Stimulated activated CD8-positive, alpha-beta memory T cell treated with anti-CD3 and anti-CD28 coated beads, Interleukin-12 subunit alpha, Interleukin-12 subunit beta, amount 100 ng/mL, for 4 hours (primary cell): ENCODE data around the gene WNT5A.
"Not testable (repeated sequence)": the region's sequence is repeated elsewhere in the genome, so short reads cannot be mapped to it uniquely, and the experiment has no call there.

Experiments used
- DNase-seq: peaks from one replicate; pipeline ENCODE4 v3.0.0-alpha.2; 2020; ENCODE audit warnings: low read depth

Gene WNT5A

DNA sequence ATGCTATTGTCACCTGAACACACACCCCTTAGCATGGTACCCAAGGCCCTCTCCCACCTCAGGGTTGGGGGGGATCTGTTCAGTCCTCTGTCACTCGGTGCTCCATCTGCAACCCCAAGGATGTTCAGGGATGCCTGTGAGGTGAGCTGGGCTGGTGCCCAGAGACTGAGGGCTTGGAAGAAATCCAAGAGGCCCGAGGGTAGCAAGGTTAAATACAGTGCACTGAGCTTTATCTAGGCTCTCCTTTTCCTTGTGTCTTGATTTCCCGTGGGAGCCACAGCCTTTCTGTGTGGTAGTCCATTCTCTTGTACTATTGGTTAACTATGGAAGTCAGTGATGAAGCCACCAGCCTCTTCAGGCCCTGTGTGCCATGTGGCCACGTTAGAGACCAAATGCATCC, 18.7 kb upstream of the WNT5A start:
- DNase-seq = no peak

DNA sequence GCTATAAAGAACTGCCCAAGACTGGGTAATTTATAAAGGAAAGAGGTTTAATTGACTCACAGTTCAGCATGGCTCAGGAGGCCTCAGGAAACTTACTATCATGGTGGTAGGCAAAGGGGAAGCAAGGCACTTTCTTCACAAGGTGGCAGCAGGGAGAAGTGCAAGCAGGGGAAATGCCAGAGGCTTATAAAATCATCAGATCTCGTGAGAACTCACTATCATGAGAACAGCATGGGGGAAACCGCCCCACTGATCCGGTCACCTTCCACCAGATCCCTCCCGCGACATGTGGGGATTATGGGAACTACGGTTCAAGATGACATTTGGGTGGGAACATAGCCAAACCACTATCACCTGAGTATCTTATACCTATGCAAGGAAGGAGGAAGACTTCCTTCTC, 18.0 kb upstream of the WNT5A start:
- DNase-seq = not testable (repeated sequence)

- DNase-seq = no peak
Observed at GRCh38 chr3:55501905-55502304, 14.8 kb upstream of the WNT5A start.

GRCh38 chr3:55500555-55501330, 13.6 kb upstream of the WNT5A start:
- no peak for DNase-seq

DNA sequence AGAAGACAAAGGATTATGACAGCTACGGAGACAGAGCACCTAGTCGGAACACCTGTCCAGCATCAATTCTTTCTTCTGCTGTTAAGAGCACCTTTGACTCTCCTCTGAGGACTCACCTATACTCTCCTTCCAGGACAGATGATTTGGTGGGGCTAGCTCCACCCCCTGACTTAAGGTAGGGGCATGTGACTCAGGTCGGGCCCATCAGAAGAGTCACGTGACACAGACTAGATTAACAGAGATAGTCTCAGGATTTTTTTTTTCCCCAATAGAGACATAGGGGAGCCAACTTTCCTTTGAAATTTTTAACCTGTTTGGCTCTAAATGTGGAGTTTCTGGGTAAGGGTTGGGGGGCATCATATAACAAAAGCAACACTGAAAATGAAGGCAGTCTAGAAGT, 11.4 kb upstream of the WNT5A start:
- DNase-seq = no peak

DNA sequence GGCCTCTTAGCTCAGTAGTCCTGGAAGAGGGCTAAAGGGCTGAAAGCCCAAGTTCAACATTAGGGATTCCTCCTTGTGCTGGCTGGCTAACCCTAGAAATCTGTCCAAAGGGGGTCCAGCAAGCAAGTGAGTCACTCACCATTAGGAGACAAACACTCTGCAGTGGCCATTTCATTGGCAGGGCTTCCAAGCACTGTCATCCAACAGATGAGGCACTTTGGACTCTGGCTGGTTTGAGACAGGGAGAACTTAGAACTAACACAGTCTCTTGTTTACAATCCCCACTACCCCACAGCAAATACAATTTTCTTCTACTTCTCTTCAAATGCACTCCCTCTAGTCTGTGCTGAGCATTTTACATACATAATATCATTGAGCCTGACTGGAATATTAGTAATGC, 10.1 kb upstream of the WNT5A start:
- no peak for DNase-seq

GRCh38 chr3:55494976-55495375, 7.9 kb upstream of the WNT5A start:
- no peak for DNase-seq

- no peak for DNase-seq
Observed at GRCh38 chr3:55492976-55493375, 5.9 kb upstream of the WNT5A start.

DNA sequence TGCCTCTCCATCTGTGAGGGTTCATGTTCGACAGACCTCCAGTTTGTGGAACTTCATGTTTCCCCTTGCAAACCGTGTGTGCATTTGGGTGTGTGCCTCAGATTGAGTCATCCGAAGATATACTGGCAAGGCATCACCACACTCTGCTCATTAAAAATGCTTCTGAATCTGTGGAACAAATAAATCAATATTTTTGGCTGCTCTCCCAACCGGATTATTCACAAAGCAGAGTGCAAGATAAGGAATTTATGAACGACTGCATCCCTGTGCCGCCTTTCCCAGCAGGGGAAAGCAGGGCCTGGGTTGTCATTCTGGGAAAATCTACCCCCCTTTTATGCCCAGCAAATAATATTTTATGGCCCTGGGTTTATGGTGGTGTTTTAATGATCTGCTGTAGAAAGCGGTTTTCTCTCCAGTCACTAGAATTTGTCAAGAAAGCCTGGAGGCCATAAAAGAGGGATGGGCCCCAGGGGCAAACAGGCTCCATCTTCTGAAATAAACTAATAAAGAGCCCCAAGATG, 4.2 kb upstream of the WNT5A start:
- no peak for DNase-seq

GRCh38 chr3:55490276-55490913, 3.3 kb upstream of the WNT5A start:
- no peak for DNase-seq

DNA sequence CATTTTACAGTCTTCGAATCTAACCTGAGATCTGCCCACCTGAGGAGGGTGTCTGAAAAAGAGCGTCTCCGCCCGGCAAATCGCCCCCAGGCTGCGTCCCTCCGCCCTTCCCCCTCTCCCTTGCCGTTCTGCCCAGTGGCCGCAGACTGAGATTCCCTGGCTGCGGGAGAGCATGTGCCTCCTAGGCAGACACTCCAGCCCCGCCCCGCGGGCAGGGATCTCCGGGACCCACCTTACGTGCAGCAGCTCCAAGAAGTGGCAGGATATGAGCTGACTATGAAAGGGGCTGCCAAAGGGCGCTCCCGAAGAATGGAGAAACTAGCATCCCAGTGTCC, 2.7 kb upstream of the WNT5A start:
- DNase-seq = no peak

DNA sequence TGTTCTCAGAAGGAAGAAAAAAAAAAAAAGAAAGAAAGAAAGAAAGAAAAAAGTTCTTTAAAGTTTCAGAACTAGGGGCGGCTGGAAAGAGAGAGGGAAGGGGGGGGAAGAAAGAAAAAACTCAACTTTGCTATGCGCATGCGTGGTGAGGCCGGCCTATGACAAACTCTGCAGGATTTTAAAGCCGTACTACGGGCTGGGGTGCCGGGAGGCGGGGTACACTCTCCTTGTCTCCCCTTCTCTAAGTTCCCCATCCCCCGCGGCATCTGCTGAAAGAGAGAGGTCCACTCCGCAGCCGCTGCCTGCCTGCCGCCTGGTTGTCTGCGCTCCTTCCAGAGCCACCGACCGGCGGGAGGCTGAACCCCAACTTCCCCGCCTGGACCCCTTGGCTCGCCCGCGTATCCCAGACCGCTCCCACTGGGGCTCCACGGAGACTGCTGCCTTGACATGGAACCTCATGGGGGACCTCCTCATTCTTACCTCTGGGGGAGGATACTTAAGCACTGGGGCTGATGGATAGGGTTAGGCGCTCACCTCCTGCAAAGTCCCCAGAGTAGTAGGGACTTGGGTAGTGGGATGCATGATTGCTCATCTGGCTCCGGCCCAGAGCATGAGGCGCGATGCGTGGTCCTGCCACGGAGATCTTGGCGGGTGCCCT, 1.4 kb upstream of the WNT5A start:
- DNase-seq = no peak

DNA sequence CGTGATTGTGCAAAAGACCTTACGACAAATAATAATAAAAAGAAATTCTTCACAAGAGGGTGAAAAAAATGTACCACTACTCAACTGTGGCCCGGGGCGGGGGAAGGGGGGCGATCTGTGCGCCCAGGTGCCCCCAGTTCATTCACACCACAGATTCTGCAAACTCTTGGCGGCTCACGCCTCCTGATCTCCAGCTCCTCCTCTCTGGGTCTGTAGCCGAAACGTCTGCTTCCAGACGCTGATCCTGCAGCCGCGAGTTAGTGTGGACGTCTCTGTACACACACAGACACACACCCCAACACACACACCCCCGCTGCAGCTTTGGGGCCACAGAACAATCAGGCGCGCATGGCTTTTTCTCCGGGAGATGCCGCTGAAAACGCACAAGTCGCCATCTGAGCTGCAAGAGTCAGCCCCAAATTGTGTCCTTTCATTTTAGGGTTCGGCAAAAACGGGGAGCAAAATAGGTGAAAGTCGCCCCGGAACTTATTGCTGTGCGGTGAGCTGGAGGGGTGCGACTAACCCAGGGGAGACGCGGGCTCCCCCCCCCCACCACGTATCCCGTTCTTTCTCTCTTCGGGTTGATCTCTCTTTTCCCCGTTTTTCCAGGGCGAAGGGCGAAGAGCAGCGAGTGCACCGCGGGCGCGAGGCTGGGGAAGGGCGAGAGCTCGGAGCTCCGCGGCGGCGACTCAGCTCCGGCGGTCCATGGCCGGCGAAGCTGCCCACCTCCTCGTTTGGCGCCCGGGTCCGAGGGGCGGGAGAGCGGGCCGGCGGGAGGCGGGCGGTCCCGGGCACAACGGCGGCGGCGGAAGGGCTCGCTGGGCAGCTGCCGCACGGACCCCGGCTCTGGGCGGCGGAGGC, 505 bp upstream of the WNT5A start:
- DNase-seq = no peak

DNA sequence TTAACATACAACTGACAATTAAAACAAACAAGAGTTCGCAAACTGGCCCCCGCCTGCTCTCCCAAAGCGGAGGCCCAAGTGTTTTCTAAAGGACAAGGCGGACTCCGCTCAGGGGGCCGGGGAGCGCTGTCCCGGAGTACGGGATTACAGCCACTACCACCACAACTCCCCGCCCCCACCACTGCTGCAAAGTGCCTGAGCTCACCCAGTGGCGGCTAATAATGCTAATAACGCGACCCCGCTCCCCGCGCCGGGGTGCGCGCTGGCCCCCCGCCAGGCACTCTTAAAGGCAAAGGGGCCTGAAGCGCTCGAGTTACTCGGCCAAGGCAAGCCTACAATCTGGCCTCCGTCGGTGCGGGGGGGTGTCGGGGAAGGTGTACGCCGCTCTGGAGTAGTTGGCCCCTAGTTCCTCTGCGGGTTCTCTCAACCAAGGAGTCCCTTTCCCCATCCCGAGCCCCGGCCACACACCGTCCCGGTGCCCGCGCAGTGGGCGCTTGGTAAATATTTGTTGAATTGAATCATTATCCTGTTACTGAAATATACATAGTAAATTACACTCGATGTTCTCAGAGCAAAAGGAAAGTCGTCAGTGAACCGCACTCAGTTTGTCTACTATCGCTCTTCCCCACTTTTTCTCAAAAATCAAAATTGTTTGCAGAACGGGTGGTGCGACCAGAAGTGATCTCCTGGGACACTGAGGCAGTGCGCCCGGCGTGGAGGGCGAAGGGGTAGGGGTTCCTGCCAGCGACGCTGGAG, 827 bp downstream of the WNT5A start:
- DNase-seq = no peak

- no peak for DNase-seq
Observed at GRCh38 chr3:55484801-55485791, 2.0 kb downstream of the WNT5A start.

GRCh38 chr3:55484191-55484689, 2.9 kb downstream of the WNT5A start:
- DNase-seq = no peak

DNA sequence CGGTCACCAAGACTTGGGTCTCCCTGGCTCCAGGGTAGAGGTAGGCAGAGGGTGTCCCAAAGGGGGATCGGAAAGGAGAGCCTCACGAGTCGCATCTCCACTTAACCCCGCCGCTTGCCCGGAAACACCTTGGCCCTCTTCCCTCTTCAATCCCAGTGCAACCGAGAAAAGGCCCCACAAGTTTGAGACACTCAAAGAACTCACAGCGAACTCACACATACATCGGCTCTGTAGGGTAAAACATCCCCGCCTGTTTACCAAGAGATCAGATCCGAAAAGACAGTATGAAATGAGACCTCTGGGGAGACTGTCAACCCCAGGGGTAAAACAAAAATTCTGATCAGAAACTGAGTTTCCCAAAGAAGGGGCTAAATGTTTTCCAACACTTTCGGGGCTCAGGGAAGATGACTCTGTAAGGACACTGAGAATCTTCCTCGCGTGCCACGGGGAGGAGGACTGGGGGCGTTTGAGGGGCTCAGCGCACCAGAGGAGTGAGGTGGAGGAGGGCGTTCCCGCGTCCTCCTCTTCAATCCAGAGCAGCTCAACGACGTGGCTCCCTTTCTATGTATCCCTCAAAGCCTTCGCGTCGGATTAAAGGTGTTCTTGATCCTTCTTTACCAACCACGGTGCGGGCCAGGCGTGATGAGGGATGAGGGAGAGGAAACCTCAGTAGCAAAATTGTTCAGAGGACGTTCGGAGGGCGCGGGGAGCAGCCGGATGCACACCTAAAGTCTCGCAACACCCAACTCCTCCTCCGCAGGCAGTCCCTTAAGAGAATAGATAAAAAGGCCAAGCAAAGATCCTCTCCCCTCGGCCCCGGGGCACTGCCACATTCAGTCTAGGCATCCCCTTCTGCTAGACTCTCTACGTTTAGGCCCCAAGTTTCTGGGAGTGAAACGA, 3.7 kb downstream of the WNT5A start:
- DNase-seq = no peak

- DNase-seq = no peak
Observed at GRCh38 chr3:55482496-55483195, 4.5 kb downstream of the WNT5A start.
